Endothelial cell of umbilical vein (primary cell): ENCODE data around the gene PCDH19. TPM values are rescaled to one million over a fixed set of nuclear protein-coding genes. Genes with fewer than 3 reads are reported as not detected.

ENCODE experiments used
- BruUV-seq: library from RNA; stranded (reverse); fragments of 400-500 nt; replicated peaks from 2 replicates; lab custom pipeline; 2021; lab: Mats Ljungman, UMichigan
- CTCF ChIA-PET: fragments of 300-600, 350-600 bp; sonication (Branson Sonifier 250); formaldehyde crosslinking; loops from one replicate; lab custom pipeline; 2021; ENCODE audit warnings: antibody characterized with exemption, inconsistent platforms; lab: Charles Lee
- POLR2A ChIA-PET: fragments of 300-600, 350-600 bp; sonication (Branson Sonifier 250); formaldehyde crosslinking; loops from one replicate; lab custom pipeline; 2021; ENCODE audit warnings: antibody characterized with exemption, inconsistent platforms; lab: Charles Lee
- DNase-seq: peaks from one replicate; pipeline ENCODE4 v3.0.0-alpha.2; 2011; ENCODE audit warnings: low read depth, low spot score
- FAIRE-seq: peaks from 2 replicates; lab custom pipeline; 2011; peaks lifted over from hg19 to GRCh38; lab: Jason Lieb, UNC
- H2AFZ ChIP-seq: 2 replicates; pipeline ENCODE4 v1.6.0; 2012; ENCODE audit warnings: low read depth, low read length, control low read depth, inconsistent platforms
- H3K27ac ChIP-seq: 2 replicates; pipeline ENCODE4 v1.5.1; 2011; ENCODE audit warnings: low read depth, mild to moderate bottlenecking, control low read depth, low read length, moderate library complexity; ENCODE audit not compliant: insufficient read depth
- H3K27me3 ChIP-seq, 2 experiments: 2 replicates each; pipeline versions ENCODE4 v1.6.0 to v1.6.1; 2011; ENCODE audit warnings: low read length in 2 of 2, mixed read lengths in 1 of 2; ENCODE audit not compliant: control insufficient read depth in 2 of 2, insufficient read depth in 2 of 2
- H3K36me3 ChIP-seq, 2 experiments: 2 replicates in 1 of 2; 3 replicates in 1 of 2; pipeline ENCODE4 v1.5.1; 2011; ENCODE audit warnings: low read length in 2 of 2, mild to moderate bottlenecking in 1 of 2, moderate library complexity in 1 of 2; ENCODE audit not compliant: control insufficient read depth in 2 of 2, insufficient read depth in 2 of 2; ENCODE audit errors: extremely low read depth in 1 of 2
- H3K4me1 ChIP-seq: 3 replicates; pipeline ENCODE4 v1.5.1; 2011; ENCODE audit warnings: mild to moderate bottlenecking, low read length; ENCODE audit not compliant: control insufficient read depth, insufficient read depth; ENCODE audit errors: extremely low read depth
- H3K4me2 ChIP-seq: 2 replicates; pipeline ENCODE4 v1.6.1; 2011; ENCODE audit warnings: low read length, control low read depth, mixed read lengths; ENCODE audit not compliant: insufficient read depth
- H3K4me3 ChIP-seq, 3 experiments: fragments of 200-600 bp in 1 of 3; sonication (generic), shearing (Covaris generic) in 1 of 3; replicated peaks in 1 of 3; 2 replicates each; pipeline ENCODE4 v1.5.1; 2011 to 2016; ENCODE audit warnings: control low read depth in 3 of 3, low read length in 3 of 3, mild to moderate bottlenecking in 2 of 3, inconsistent platforms in 1 of 3, low read depth in 1 of 3, moderate library complexity in 1 of 3; ENCODE audit not compliant: insufficient read depth in 1 of 3
- H3K79me2 ChIP-seq: 2 replicates; pipeline ENCODE4 v1.6.0; 2012; ENCODE audit warnings: low read length, inconsistent platforms; ENCODE audit not compliant: control insufficient read depth, insufficient read depth
- H3K9ac ChIP-seq: replicated peaks from 2 replicates; pipeline ENCODE3; 2011; ENCODE audit warnings: low read length, control low read depth; ENCODE audit not compliant: insufficient read depth; ENCODE audit errors: extremely low read depth
- H3K9me1 ChIP-seq: replicated peaks from 3 replicates; pipeline ENCODE4 v1.6.0; 2011; ENCODE audit warnings: mild to moderate bottlenecking, low read length; ENCODE audit not compliant: control insufficient read depth, insufficient read depth; ENCODE audit errors: extremely low read depth
- H3K9me3 ChIP-seq: replicated peaks from 2 replicates; pipeline ENCODE4 v1.5.1; 2012; ENCODE audit warnings: low read length, inconsistent platforms; ENCODE audit not compliant: control insufficient read depth, insufficient read depth
- H4K20me1 ChIP-seq: replicated peaks from 2 replicates; pipeline ENCODE3; 2011; ENCODE audit warnings: mild to moderate bottlenecking, low read length; ENCODE audit not compliant: control insufficient read depth, insufficient read depth; ENCODE audit errors: extremely low read depth
- CTCF ChIP-seq, 2 donors: IDR thresholded peaks; 1 replicate in 1 of 2; 2 replicates in 1 of 2; pipeline ENCODE4 v1.5.1; 2011; ENCODE audit warnings: low read length in 2 of 2, mild to moderate bottlenecking in 2 of 2, moderate library complexity in 2 of 2, control low read depth in 1 of 2, inconsistent platforms in 1 of 2, low read depth in 1 of 2; ENCODE audit not compliant: insufficient read depth in 1 of 2; ENCODE audit errors: extremely low read depth in 1 of 2
- EZH2 ChIP-seq: IDR thresholded peaks from 2 replicates; pipeline ENCODE4 v1.6.1; 2012; ENCODE audit warnings: borderline replicate concordance, low read depth, mild to moderate bottlenecking, moderate library complexity, low read length, inconsistent platforms; ENCODE audit not compliant: severe bottlenecking
- FOS ChIP-seq: IDR thresholded peaks from 2 replicates; pipeline ENCODE4 v1.6.1; 2011; ENCODE audit warnings: mild to moderate bottlenecking, low read length, moderate library complexity, borderline replicate concordance; ENCODE audit not compliant: insufficient read depth
- GATA2 ChIP-seq: IDR thresholded peaks from 2 replicates; pipeline ENCODE4 v1.7.0; 2011; ENCODE audit warnings: low read depth, mild to moderate bottlenecking, moderate library complexity, mixed read lengths, low read length; ENCODE audit not compliant: insufficient read length, insufficient read depth
- JUN ChIP-seq: IDR thresholded peaks from 2 replicates; pipeline ENCODE4 v1.6.1; 2011; ENCODE audit warnings: borderline replicate concordance, low read depth; ENCODE audit not compliant: insufficient read length, insufficient read depth
- MAX ChIP-seq: IDR thresholded peaks from 2 replicates; pipeline ENCODE4 v1.6.1; 2011; ENCODE audit not compliant: insufficient read depth, insufficient read length
- MYC ChIP-seq: IDR thresholded peaks from one replicate; pipeline ENCODE4 v1.6.1; 2011; ENCODE audit warnings: mild to moderate bottlenecking, low read depth, low read length
- POLR2A ChIP-seq: IDR thresholded peaks from 2 replicates; pipeline ENCODE4 v1.6.1; 2012; ENCODE audit warnings: low read depth, mild to moderate bottlenecking, control low read depth, low read length
- POLR2AphosphoS5 ChIP-seq: IDR thresholded peaks from 2 replicates; pipeline ENCODE4 v1.6.1; 2012; ENCODE audit warnings: low read depth, mild to moderate bottlenecking, control low read depth, low read length, moderate library complexity; ENCODE audit not compliant: insufficient read depth
- dilution Hi-C: fragments of 300-500 bp; cut with MboI; formaldehyde crosslinking; loops from one replicate; pipeline ENCODE4 v1.15.0; 2019; ENCODE audit warnings: low sequenced_read_pairs; ENCODE audit not compliant: extremely low pct_ligation_motif_present
- intact Hi-C: fragments of 100-400 bp; cut with micrococcal nuclease; formaldehyde crosslinking; loops from one replicate; pipeline ENCODE4 v1.10.0; 2022
- polyA plus RNA-seq, 4 experiments: library from polyadenylated mRNA; depleted of rRNA in 3 of 4; stranded (reverse) in 3 of 4; unstranded in 1 of 4; fragments of >200 nt; gene quantifications; 2 replicates each; pipeline versions ENCODE4 v1.2.1 to v1.2.3, GENCODE V29; 2011 to 2012; ENCODE audit warnings: missing spikeins in 1 of 4
- total RNA-seq: library from RNA; stranded (reverse); gene quantifications from 2 replicates; pipeline ENCODE4 v1.2.3, GENCODE V29; 2021

PCDH19 gene
- total and polyA plus RNA-seq, 2 donors (not counting 3 experiments of a cell fraction or from before 2014, with no cell fraction given), result 1.2 to 4.3 TPM

GRCh38 chrX:100299559-100299958, 110.5 kb downstream of the PCDH19 start:
- DNase-seq (no peak), FAIRE-seq (no peak)
- dilution Hi-C loops, result no loop called here
- BruUV-seq, result no TSS peak
- H3K79me2 ChIP-seq, result no peaks in the 10 kb centered on the region
- ChIA-PET POLR2A (no interaction called here), CTCF (no interaction called here)
- intact Hi-C loops, result no loop called here
- H3K27me3 ChIP-seq, result no peaks in the 10 kb centered on the region
- no peak overlapping the region for H3K4me3 ChIP-seq
- H2AFZ ChIP-seq, result no peak overlapping the region
- no peaks in the 10 kb centered on the region for H3K36me3 ChIP-seq
- H3K4me2 ChIP-seq, result no peak overlapping the region
- H3K9me3 ChIP-seq, result no peaks in the 10 kb centered on the region
- H3K27ac ChIP-seq, result no peak overlapping the region
- H3K4me1 ChIP-seq, result no peaks in the 10 kb centered on the region
- no peak overlapping the region for H3K9ac ChIP-seq
- H4K20me1 ChIP-seq, result no peaks in the 10 kb centered on the region
- H3K9me1 ChIP-seq, result no peaks in the 10 kb centered on the region
- TF ChIP-seq POLR2AphosphoS5 (no peak), GATA2 (no peak), MAX (no peak), JUN (no peak)

- Histone ChIP-seq H3K9me3 (no peaks in the 10 kb centered on the region), H3K27ac (no peak overlapping the region), H3K4me1 (no peaks in the 10 kb centered on the region), H3K79me2 (no peaks in the 10 kb centered on the region), H3K9ac (no peak overlapping the region), H3K36me3 (no peaks in the 10 kb centered on the region), H3K9me1 (no peaks in the 10 kb centered on the region), H2AFZ (no peak overlapping the region), H3K4me2 (no peak overlapping the region), H4K20me1 (no peaks in the 10 kb centered on the region), H3K4me3 (no peak overlapping the region), H3K27me3 (no peaks in the 10 kb centered on the region)
- CTCF ChIA-PET, result no interaction called here
- TF ChIP-seq MYC (no peak), MAX (no peak), FOS (no peak), CTCF (IDR thresholded peaks at IDR 0.05; ENCODE audit: extremely low read depth in 1 of 2, insufficient read depth in 1 of 2, low read depth in 1 of 2, low read length in 2 of 2) (no peak), POLR2A (no peak), POLR2AphosphoS5 (no peak), GATA2 (no peak), EZH2 (no peak), JUN (no peak)
- dilution Hi-C loops, result no loop called here
- POLR2A ChIA-PET, result no interaction called here
- no TSS peak for BruUV-seq
- no peak for DNase-seq
- no peak for FAIRE-seq
- intact Hi-C loops, result no loop called here
Measured at GRCh38 chrX:100297728-100298127, 112.3 kb downstream of the PCDH19 start.
